Esophagus squamous epithelium (tissue), 4 donors: ENCODE results near the gene PHF23.

ENCODE experiments used
- CTCF ChIP-seq, 6 experiments: fragments of 450-650 bp in 4 of 6; fragments of 200-600 bp in 2 of 6; sonication (generic) in 2 of 6; IDR thresholded peaks; one replicate each; pipeline ENCODE4 v1.5.1; 2016 to 2019; ENCODE audit warnings: antibody characterized with exemption in 6 of 6, mild to moderate bottlenecking in 4 of 6, moderate library complexity in 4 of 6
- POLR2A ChIP-seq, 4 donors: fragments of 450-650 bp; IDR thresholded peaks; one replicate each; pipeline ENCODE4 v1.6.1; 2017; ENCODE audit warnings: antibody characterized with exemption in 4 of 4, mild to moderate bottlenecking in 4 of 4, moderate library complexity in 3 of 4

GRCh38 chr17:7248796-7249195 is 9.5 kb upstream of the PHF23 start:
- TF ChIP-seq CTCF (IDR thresholded peaks at IDR 0.05) (no peak), POLR2A (IDR thresholded peaks at IDR 0.05) (no peak)
